NK-92 (cell line): ENCODE data around the gene PWWP2B.

Experiments used
- DNase-seq: peaks from one replicate; lab custom pipeline; 2025; ENCODE audit not compliant: unreplicated experiment; lab: John Stamatoyannopoulos, UW

Gene PWWP2B

DNA sequence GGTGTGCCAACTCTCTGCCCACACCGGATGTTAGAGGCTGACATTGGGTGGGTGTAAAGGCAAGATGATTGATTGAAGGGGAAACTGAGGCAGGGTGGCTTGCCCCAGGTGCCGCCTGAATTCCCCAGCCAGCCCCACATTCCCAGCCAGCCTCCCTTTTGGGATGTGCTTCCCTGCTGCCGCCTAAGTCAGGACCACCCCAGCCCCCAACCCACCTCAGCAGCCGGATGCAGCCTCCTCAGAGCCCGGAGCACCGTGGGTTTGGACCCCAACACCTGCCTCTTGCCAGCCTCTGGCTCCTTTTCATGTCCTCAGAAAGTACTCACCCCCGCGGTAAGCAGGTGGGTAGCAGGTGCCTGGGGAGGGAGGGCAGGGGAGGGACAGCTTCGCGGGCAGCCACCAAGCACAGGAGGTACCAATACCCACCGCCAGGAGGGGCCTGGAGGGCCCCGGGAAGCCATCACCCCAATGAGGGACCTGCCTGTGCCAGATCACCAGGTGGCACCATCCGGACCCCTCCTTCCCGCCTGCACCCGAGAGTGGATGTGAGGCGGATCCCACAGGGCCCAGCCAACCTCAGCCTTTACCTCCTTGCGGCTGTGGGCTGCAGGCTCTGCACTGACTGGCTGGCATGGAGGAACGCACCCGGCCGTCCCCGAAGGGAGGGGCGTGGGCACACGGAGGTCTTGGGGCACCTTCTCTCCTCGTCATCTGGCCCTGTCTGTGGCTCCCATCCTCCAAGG is 60.5 kb downstream of the PWWP2B start:
- DNase-seq: no peak

DNA sequence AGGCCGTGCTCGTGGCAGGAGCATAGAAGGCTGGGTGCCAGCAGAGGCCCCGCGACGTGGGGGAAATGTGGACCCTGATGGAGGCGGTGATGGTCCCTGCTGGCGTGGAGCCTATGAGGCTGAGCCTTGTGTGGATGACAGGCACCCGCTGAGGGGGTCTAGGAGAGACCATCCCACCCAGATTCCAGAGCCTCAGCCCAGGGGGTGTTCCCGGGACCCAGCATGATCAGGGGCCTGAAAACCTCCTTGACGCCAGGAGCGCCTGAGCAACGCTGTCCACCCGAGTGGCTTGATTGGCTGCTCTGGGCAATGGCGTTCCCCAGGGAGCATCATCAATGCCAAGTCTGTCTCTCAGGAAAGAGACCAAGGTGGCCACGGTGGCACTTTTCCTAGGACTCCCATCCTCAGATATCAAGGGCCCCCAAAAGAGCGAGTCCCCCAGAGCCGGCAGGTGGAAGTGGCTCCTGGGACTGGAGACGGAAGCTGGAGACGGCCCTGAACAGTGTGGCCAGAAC is 61.1 kb downstream of the PWWP2B start:
- DNase-seq: no peak

DNA sequence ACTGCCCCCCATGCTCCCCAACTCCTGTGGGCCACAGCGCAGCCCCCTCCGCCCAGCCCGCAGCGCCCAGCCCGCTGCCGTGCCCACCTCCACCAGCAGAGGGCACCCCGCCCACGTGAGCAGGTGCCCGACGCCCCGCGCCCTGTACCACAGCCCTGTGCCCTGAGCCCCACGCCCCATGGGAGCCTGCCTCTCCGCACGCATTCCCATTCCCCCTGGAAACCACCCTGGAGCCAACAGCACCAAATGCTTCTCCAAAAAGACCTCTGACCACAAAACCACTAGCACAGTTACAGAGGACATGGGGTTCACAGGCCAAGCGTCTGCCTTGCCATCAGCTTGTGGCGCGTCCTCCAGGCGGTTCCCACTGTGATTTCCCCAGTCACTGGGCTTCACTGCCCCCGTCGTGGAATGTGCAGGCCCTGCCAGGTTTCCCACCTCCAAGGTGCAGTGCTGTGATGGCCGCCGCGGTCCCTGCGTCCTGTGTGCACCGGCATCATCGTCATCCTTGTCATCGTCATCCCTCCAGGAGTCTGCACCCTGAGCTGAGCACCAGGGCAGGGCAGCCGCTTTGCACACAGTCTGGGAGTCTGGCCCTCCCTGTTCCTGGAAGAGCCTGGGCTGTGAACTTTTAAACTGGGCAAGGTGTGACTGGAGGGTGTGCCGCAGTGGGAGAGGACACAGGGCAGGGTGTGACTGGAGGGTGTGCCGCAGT is 61.7 kb downstream of the PWWP2B start:
- no peak for DNase-seq

DNA sequence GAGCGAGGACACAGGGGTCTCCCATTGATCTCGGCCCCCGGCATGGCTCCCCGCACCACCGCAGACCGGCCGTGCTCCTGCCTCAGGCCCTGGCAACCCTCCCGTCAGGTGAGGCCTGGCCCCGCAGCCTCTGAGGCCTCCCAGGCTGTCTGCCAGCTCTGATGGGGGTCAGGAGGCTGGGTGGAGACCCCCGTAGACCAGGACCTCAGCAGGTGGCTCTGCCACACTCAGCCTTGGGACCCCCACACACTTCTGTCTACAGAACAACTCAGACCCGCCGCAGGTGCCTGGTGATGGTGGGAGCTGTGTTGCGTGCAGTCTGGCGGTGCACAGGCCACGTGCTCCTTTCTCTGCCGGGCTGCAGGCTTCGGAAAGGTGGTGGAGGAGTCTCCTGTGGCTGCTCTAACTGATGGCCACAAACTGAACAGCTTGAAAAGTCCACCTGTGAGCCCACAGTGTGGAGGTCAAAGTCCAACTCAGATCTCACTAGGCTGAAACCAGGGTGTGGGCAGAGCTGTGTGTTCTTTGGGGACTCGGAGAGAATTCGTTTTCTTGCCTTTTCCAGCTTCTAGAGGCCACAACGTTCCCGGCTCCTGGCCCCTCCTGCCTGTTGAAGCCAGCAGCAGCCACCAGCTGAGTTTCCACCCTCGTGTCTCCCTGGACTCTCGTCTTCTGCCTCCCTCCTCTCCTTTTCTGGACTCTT is 62.5 kb downstream of the PWWP2B start:
- DNase-seq: no peak

DNA sequence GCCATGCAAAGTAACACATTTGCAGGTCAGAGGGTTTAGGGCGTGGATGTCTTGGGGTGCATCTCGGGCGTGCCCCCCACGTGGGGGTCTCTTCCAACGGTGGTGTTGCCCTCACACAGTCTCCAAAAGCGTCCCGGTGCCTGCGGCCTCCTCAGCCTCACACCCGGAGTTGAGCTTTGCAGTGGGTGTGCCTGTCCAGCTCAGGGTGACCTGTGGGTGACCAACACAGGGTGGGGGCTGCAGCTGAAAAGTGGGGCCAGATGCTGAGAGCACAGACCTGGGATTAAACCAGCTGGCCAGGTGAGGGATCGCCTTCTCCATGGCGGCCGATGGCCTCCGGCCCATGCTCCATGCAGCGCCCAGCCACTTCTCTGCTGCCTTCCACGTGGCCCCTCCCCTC is 63.1 kb downstream of the PWWP2B start:
- no peak for DNase-seq

DNA sequence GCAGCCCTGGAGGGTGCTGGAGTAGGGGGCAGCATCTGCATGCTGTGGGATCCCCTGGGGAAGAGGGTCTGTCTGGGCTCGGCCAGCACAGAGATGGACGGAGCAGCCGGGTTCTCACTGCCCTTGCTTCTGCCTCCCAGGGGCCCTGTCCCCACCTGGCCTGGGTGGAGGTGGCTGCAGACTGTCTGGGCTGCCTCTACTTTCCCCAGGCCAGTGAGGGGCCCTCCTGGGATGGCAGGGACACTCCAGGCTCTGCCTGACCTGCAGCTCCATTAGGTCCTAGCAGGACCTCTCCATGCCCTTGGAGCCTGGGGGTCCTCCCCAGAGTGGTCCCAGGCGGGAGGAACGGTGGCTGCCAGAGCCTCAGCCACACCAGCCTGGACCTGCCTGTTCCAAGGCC is 63.7 kb downstream of the PWWP2B start:
- DNase-seq: no peak

DNA sequence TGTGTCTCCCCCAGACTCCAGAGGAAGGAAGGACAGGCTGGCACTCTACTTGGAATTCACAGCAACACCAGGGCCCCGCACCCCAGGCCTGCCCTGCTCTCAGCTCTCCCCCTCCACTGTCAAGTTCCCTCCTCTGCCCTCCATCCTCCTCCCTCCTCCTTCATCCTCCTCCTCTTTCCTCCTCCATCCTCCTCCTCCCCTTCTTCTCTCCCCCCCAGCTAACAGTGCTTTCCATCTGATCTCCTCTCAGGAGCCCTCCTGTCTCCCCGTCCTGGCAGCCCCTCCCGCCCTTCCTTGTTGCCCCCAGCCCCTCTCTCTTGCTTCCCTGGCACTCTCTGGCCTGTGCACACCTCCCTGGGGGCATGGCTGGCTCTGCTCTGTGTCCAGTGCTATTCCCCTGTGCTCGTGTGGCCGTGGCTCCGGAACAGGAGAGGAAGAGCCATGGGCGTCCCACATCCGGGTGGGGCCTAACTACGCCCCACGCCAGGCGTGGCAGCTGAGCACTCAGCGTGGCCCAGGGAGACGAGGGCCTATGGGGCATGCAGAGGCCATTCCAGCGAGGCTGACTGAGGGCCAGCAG is 64.2 kb downstream of the PWWP2B start:
- no peak for DNase-seq

DNA sequence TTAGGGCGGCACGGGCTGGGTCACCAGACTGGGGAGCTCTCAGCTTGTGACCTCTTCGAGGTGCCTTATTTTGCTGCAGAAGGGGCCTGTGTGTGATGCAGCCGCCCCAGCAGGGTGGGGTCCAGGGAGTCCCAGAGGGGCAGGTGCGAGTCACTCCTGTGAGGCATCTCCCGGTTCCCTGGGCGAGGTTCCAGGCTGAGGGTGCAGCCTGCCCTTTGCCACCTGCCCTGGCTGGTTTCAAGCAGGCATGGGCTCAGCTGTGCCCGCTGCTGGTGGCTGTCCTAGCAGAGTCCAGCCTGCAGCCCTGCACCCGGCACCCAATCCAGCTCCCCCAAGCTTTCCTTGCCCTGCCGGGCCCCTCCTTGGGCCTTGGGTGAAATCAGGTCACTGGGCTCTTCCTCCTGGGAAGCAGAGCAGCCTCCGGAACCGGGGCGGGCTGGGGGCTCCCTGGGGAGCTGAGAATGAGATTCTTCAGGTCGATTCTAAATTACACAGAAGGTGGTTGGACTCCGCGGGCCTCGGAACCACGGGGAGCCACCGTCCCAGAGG is 64.8 kb downstream of the PWWP2B start:
- no peak for DNase-seq

DNA sequence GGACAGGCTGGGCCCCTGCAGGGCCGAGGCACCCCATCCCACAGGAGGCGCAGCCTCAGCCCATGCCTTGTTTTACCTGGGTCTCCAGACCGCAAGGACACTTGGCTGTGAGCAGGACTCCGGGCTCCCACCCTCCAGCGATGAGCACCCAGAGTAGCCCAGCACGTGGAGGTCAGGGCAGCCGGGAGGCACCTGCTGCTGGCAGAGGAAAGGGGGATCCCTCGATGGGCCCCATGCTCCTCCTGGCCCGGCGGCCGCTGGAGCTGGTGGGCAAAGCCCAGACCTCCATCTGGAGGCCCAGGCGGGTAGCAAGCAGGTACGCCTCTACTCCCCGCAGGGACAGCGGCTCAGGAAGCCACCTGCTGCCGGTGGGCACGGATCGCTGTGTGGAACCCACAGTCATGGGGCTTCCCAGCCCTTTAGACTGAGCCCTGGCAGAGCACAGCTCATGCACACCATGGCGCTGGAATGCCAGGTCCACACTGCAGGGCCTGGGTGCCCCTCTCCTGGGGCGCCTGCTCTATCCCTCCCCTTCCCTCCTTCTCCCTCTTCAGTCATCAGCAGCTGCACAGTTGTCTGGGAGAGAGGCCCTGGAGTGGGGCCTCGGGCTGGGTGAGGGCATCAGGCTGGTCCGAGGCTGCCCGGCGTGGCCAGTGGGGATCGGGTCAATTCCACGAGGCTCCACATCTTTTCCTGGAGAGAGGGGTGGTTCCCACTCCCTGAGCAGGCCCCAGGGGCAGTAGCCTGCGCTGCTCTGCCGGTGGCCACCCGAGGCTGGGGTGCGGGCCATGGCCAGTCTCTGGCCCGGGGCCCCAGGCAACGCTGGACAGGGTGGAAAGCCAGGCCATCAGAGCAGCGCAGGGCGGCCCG is 65.7 kb downstream of the PWWP2B start:
- DNase-seq: no peak

DNA sequence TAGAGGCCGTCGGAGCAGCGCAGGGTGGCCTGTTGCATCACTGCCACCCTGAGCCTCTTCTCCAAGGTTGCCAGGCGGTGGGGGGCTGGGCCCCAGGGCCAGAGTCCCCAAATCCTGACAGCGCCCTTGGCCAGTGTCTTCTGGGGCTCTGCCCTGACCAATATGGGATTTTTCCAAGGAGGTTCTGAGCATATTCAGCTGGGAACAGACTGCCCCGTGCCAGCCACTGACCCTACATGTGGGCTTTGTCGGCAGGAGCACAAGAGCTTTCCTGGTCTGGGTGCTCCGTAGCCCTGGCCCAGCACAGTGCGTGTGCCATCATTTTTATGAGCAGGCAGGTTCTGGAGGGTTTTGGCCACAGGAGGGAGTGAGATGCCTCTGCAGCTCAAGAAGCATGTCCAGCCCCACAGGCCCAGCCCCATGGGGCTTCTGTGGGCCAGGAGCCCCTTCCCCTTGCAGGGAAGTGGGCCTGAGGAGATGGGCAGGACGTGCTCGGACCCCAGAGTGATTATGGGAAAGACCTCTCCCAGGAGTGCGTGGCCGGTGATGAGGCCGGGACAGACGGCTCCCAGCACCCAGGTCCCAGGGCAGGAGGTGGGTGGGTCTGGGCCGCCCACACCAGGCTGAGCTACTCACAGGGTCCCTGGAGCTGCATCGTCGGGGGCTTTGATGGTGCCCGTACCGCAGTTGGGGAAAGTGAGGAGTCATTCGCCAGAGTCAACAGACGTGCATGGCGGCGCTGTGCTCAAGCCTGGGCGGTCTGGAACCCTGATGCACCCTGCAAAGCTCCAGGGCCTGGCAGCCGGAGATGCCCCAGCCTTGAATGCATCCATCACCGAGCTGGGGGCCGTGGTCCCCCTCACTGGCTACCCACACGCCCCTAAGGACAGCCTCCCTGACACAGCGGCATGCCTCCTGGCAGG is 66.6 kb downstream of the PWWP2B start:
- DNase-seq: no peak

DNA sequence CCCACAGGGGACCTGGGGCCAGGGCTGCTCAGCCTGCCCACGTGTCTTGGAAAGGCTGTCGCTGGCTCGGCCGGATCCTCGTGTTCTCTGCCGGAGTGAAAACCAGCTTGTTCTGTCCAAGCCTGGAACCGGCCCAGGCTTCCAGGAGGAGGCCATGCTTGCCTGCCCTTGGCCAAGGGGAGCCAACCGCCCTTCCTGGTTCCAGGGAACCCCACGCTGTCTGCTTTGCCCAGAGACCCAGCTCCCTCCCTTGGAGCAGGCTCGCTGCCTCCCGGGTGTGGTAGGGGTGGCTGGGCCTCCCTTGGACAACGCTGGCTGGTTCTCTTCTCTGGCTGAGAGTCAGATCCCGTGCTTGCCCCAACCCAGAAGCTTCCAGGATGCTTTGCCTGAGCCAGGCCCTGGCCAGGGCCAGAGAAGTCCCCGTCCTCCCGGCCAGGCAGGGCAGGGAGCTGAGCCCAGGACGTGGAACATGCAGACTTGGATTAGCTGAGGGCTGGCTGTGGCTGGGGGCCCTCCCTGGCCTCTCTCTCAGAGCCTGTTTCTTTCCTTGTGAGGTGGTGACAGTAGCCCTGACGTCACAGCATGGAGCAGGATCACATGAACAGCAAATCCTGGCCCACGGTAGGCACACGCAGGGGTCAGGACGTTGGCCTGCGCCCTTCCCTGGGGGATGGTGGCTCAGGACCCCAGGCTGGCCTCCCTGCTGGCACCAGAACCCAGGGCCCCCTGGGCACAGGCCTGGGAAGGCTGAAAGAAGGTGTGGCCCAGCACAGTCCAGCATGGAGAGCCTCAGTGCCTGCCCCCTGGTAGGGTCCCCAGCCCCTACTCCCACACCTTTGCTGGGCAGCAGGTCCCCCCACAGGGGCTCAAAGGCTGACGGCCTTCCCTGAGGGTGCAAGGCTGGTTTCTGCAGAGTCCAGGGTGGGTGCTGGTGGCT is 67.5 kb downstream of the PWWP2B start:
- DNase-seq: no peak

DNA sequence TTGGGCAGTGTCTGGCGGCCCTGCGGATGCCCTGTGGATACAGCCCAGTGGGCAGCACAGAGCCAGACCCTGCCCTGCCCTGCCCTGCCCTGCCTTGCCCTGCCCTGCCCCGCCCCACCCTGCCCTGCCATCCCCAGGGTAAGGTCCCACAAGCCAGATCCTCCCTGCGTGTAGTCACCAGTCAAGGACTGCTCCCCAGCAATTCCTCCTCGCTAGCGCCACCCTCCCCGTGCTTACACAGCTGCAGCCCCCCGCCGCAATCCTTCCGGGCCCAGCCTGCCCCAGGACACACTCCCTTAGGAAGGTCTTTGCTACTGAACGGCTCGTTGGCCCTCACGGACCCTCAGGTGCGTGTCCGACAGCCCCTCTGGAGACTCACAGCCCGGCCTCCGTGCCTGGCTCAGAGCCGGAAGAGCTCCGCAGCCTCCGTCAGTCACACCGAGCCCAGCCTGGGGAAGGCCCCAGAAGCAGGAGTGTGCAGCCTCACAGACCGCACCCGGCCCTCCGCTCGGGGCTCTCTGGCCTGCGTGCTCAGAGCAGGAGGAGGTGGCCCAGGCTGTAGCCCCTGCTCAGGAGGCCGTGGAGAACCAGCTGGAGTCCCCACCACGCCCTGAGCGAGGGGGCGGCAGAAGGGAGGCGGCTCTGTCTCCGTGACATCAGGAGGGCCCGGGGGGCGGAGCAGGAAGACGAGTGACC is 68.3 kb downstream of the PWWP2B start:
- DNase-seq: no peak

DNA sequence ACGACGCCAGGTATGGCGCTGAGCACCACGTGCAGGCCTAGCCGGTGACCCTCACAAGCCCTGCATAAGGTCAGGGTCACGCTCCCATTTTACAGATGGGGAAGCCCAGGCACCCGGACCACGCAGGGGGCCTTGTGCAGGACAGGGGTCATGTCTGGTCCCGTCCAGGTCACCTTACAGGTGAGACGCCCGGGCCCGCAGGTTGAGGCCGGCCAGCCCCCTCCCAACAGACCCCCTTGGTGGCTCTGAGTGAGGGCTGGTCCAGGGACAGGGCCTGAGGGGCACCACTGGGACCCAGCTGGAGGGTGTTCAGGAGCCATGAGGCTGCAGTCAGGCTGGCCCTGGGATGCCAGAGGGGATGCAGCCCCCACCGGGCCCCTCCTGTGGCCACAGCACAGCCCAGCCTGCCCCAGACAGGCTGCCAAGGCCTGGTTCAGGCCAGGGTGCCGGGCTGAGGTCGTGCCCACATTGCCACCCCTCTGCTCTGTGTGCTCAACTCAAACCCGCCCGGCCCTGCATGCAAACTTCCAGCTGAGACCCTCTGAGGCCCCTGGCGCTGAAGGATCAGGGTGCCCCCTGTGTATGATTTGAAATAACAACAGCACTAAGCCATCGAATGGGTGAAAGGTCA is 69.0 kb downstream of the PWWP2B start:
- no peak for DNase-seq

DNA sequence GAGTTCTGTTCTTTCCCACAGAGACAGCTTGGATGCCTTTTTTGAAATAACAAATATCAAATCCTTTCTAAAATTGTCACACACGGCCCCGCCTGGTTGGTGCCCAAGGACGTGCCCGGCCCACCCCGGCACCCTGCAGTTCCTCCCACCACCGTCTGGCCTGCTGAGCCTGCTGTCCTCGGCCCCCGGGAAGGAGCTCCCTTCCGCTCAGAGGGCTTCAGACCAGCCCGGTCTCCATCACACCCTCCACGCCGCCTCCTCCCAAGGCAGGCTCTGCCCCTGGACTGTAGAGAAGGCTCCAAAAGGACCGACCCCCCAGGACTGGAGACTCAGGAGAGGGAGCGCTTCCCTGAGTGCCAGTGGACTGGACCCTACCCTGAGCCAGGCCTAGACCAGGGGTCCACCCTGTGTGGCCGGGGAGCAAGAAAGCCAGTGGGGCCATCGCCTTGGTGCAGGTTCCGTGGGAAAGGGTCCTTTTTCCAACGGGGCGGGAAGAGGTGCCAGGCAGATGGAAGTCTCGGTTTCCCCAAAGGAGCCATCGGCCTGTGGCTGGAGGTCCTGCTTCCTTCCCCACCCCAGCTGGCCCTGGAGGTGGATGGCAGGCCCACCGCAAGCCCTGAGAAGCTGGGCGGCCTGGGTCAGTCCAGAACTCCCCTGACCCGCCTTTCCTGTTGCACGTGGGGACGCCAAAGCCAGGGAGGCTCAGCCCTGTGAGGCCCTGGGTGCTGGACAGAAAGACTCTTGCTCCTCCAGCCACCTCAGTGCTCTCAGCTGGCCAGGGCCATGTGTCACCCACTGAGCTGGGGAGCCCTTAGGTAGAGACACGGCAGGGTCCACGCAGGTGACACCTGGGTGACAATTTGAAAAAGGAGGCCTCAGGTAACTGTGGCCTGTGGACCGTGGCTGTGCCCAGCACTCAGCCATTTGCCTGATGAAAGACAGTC is 69.8 kb downstream of the PWWP2B start:
- DNase-seq: no peak
